Stimulated activated CD8-positive, alpha-beta memory T cell treated with anti-CD3 and anti-CD28 coated beads, Interleukin-15, amount 100 ng/mL, for 48 hours (primary cell): ENCODE results near the gene SFTPB.
"Not testable (repeated sequence)": the region's sequence is repeated elsewhere in the genome, so short reads cannot be mapped to it uniquely, and the experiment has no call there.

Source experiments
- DNase-seq, 2 donors: peaks; one replicate each; pipeline ENCODE4 v3.0.0-alpha.2; 2020; ENCODE audit warnings: low read depth in 2 of 2

SFTPB gene

DNA sequence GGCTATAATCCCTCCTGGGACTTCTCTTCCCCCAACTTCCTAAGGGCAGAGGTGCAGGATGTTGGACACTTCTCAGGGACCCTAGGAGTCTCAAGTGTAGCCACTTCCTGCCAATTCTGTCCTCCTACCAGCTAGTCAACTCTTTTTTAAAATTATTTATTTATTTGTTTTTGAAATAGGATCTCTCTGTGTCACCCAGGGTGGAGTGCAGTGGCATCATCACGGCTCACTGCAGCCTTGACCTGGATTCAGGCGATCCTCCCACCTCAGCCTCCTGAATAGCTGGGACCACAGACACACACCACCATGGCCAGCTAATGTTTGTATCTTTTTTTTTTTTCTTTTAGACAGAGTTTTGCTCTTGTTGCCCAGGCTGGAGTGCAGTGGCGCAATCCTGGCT is 11.5 kb downstream of the SFTPB start:
- DNase-seq: no peak

DNA sequence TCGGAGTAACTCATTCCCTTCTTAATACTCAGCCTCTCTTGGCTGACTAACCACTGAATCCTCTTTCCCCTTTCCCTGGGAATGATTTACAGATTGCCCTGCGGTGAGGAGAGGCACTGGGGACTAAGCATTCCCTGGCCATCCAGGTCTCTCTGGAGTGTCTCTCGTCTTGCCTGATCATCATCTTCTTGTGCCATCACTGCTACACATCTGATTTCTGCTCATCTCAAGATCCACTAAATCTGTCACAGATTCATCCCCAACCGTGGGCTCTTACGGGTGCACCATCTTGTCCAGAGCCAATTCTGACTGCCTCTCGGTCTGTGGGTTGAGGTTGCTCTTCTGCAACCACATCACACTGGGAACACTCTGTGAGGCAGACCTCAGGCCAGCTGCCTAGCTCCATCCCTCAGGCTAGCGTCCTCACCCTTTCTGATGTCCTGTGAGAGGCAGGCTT is 12.0 kb downstream of the SFTPB start:
- no peak for DNase-seq

DNA sequence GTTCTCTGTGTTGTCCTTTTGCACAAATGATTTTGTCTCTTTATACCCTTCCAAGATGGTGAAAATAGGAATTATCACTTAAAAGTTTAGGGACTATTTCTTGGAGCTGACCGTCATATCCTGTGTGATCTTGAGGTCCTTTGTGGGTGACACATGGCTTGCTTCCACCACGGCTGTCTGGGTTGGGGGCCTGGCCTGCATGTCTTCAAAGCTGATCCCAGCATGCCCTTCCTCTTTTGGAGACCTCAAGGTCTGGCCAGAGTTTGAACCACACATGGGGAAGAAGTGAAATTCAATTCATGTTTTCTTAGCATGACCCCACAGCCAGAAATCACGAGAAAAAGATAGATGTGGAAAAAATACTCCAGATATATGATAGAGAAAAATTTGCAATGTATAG is 14.0 kb downstream of the SFTPB start:
- no peak for DNase-seq

DNA sequence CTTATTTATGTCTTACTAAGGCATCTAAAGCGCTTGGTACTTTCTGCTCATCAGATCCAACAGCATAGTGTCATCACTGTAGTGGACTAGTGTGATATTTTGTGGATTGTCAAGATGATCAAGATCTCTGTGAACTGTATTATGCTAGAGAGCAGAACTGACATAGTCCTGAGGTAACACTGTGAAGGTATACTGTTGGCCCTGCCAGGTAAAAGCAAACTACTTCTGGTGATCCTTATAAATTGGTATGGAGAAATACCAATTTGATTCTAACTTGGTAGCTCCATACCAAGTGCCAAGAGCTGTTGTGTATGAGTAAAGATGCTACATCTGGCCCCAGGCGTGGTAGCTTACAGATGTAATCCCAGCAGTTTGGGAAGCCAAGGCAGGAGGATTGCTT is 15.9 kb downstream of the SFTPB start:
- no peak for DNase-seq

DNA sequence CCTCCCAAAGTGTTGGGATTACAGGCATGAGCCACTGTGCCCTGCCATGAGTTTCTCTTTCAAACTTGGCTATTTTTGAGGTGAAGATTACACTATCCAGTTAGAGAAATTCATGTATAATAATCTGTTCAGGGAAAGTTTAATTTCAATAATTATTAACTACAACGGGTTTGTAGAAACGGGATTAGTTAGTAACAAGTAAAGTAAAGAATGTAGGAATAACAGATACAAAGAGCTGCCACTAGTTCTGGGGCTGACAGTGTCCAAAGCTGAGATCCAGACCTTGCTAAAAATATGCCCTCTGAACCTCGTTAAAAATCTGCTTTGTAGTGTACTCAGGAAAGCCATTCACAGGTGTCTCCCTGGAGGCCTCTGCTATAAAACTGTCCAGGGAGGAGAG is 16.9 kb downstream of the SFTPB start:
- no peak for DNase-seq

DNA sequence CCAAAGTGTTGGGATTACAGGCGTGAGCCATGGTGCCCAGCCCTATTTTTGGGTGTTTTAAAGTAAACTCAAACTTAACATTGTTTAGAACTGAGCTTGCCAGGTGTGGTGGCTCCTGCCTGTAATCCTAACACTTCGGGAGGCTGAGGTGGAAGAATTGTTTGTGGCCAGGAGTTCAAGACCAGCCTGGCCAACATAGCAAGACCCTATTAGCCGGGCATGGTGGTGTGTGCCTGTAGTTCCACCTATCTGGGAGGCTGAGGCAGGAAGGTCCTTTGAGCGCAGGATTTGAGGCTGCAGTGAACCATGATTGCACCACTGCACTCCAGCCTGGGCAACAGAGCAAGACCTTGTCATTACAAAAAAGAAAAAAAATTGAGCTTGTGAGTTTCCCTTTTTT is 17.5 kb downstream of the SFTPB start:
- no peak for DNase-seq

DNA sequence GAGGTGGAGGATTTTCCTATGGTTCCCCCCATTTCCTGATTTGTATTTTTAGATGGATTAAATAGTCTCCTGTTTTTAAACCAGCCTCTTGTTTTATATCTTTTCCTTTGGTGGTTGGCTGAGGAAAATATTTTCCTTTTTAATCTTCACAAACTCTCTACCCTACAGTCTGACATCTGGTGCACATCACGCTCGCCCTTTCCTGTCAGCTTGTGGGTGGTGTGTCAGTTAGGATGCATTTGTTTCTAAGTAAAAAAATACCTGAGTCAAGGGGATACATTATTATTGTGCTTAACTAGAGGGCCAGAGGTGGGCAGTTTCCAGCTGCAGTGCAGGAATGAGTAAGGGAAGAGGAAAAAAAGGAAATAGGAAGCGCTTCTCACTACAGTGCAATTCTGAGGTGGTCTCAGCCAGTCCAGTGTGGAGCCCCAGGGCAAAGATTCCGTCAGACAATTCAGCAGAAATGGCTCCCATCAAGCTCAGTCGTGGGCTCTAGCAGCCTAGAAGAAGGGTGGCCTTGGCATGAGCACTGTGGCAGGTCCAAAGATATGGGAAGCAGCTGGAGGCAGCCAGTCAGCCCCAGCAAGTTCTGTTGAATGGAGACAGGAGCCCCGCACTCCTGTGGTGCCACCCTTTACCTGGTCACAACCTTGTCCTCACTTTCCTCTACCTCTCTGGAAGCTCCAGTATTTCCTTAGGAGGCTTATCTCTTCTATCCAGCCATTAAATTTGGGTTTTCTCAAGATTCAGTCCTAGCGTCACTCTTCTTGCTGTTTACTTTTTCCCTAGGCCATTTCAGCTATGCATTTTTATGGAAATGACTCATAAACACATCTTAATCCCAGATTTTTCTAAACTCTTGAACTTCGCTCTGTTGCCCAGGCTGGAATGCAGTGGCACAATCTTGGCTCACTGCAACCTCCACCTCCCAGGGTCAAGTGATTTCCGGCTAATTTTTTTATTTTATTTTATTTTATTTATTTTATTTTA is 18.5 kb downstream of the SFTPB start:
- no peak for DNase-seq

DNA sequence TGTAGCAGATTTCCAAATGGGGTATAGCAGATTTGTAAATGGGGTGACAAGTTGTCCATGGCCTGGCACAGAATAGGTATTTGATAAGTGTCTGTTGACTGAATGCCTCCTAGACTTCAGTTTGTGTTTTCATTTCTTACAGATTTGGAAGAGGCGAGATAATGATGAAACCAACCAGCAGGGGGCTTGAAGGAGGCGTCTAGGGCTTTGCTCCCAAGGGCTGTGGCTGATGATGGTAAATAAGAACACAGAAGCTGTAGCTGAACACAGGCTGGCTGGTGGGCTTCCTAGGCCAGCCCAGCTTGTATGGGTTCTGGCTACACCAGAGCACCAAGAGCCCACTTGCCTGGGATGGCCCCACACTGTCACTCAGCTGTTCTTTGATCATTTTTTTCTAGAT is 19.4 kb downstream of the SFTPB start:
- DNase-seq: no peak

DNA sequence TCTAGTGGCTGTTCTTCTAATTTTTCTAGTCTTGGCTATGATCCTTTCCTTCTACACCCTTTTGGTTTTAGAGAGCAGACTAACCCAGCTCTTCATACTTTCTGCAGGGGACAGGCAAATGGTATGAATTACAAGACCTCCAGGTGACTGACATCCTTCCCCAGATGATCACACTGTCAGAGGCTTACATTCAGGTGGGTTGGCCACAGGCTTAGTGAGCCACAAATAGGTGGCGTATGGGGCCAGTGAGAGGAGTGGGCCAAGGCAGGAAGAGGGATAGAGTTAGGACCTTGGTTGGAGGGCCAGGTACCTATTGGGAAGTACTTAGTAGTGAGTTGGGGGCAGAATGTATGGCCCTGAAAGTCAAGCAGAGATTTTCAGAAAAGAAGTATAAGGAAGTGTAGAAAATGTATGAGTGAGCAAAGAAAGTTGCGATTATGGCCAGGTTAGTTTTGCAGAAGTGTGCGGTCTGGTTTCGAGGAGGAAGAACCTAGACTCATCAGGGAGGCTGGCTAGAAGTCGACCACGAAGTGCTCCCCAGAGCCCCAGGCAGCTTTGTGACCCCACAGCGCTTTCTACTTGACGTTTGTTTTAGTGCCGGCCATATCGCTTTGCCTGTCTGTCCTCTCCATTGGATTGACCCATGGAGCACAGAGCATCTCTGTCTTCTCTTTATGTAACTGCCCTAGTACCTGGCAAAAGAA is 20.0 kb downstream of the SFTPB start:
- DNase-seq: no peak

DNA sequence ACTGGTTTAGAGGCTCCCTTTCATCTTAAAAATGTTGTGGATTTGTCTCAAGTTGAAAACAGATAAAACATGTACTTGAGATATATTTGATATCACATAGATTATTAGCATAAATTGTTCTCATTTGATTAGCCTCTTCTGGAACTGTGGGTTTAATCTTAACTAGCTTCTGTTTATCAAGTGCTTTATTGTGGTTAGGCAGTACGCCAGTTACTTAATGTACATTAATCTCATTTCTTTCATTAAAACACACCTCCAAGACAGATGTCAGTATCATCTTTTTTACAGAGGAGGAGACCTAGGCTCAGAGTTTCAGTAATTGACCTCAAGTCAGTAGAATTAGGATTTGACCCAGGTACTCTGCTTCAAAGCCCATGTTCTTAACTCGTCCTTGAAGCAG is 21.8 kb downstream of the SFTPB start:
- no peak for DNase-seq

DNA sequence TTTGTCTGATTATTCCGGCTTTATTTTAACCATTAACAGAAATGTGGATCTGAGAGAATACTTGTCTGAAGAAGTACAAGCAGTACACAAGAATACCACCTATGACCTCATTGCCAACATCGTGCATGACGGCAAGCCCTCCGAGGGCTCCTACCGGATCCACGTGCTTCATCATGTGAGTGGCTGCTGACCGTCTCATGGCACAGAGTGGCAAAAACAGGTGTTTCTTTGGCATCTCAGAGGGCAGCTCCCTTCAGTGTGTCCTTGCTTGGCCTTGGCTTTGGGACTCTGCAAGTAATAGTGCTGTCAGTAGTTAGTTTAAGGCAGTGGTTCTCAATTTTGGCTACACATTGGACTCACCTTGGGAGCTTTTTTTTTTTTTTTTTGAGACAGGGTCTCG is 23.1 kb downstream of the SFTPB start:
- no peak for DNase-seq

DNA sequence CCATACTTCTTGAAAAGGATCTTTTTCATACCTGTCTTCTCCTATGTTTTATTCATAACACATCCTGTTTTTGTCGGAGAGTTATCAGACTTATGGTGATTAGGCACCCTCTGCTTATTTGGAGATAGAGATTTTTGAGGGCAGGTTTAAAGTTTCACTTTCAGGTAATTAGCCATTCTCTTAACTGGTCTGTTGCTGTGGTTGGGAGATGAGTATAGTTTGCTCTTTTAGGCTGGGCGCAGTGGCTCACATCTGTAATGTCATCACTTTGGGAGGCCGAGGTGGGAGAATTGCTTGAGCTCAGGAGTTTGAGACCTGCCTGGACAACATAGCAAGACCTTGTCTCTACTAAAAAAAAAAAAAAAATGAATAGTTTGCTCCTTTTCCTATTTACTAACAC is 25.3 kb downstream of the SFTPB start:
- DNase-seq: peak; percentile 4 to 7

DNA sequence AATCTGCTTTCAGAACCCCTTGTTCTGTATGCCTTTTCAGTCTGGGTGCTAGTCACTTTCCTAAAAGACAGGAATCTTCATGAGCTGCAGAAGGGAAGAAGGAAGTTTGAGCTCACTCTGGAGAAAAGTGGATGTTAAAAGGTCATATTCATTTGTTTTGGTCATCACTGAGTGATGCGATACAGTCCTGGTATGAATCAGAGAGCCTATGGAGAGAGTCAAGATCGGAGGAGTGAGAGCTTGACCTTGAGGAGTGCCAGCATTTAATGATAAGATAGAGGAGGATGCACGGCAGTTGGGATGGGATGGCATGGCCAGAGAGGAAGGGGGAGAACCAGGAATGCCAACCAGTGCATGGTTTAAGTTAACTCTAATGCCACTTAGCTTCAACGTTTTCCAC is 32.4 kb downstream of the SFTPB start:
- no peak for DNase-seq

DNA sequence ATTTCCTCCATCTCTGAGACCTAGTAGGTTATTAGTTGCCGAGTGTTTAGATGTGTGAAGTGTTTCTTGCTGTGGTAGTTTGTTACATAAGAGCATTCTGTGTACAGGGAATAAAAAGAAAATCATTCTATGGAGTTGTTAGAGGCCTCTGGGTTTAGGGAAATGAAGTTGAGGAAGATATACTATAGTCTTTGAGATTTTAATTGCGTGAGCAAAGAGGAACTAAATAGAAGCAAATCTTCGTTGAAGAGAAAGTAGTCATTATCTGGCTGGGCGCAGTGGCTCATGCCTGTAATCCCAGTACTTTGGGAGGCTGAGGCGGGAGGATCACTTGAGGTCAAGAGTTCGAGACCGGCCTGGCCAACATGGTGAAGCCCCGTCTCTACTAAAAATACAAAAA is 33.0 kb downstream of the SFTPB start:
- no peak for DNase-seq

DNA sequence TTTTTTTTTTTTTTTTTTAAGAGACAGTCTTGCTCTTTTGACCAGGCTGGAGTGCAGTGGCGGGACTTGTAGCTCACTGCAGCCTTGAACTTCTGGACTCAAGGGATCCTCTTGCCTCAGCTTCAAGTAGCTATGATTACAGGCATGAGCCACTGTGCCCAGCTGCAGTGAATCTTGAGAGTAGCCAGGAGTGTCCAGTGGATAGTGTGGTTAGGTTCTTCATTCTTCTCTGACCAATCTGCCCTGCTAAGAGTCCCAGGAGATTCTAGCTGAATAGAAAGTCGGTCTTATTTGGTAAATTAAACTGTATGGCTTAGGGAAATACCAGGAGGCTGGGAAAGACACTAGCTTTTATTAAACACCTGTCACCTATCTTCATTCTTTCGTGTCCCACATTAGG is 36.7 kb downstream of the SFTPB start:
- DNase-seq: no peak

DNA sequence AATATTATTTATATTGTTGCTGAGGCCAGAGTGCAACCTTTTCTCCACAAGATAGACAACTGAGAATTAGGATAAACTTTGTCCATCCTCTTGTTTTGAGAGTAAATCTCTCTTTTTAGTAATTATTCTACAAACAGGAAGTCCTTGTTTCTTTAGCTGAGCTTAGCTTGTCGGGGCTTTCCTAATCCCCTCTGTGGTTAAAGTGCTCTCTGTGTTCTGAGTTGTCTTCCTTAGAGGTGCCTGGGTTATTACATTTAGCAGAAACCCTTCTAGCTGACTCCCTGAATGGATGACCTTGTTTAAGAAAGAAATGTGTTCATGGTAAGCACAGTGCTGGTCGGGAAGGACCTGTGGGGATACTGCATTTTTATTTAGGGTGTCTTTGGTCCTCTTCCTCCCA is 39.3 kb downstream of the SFTPB start:
- no peak for DNase-seq

DNA sequence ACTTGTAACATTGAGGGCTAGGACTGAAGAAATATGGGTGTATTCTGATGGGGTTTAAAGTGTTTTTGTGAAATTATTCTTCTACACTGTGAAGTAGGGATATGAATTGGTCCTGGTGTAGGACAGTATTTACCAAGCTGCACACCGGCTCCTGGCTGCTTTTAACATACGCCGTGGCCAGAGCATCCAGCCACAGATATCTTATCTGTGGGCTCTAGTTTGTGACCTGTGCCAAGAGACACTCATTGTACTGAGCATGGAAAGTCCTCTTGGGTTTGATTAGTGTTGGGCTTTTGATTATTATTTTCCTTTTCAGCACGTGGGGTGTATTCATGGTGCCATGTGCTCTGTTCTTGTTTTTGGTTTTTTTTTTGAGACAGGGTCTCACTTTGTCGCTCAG is 44.0 kb downstream of the SFTPB start:
- no peak for DNase-seq

DNA sequence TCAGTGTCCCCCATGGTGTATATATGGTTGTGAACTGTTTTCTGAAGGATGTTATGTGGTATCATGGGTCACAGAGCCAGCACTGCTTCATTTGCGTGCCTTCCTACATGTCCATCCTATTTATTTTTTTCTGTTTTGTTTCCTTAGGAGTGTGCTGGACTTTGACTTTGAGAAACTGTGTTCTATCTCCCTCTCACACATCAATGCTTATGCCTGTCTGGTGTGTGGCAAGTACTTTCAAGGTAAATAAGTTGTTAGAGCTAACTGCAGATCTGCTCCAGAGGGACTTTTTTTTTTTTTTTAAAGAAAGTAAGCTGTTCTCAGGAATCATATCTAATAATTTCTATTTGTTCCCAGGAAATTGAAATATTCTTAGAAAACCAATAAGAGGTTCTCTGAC is 46.7 kb downstream of the SFTPB start:
- DNase-seq: no peak

DNA sequence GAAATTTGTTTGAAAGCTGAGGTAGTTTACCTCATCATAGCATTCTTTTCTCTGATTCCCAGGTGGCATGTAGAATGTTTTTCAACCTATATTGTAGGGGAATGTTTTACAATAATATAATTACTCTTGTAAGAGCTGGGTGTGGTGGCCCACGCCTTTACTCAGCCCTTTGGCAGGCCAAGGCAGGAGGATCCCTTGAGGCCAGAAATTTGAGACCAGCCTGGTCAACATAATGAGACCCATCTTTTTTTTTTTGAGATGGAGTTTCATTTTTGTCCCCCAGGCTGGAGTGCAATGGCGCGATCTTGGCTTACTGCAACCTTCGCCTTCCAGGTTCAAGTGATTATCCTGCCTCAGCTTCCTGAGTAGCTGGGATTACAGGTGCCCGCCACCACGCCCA is 48.4 kb downstream of the SFTPB start:
- DNase-seq: no peak

DNA sequence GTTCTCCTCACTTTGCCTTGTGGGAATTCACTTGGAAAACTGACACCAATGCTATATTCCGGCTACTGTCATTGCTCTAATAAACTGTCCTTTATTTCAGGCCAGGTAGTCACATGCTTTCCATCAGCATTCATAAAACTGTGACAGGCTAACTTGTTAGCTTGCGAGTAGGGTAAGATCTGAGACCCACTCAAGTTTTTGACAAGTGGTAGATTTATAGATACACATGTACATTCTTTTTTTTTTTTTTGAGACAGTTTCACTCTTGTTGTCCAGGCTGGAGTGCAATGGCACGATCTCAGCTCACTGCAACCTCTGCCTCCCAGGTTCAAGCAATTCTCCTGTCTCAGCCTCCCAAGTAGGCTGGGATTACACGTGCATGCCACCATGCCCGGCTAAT is 50.3 kb downstream of the SFTPB start:
- not testable (repeated sequence) for DNase-seq

DNA sequence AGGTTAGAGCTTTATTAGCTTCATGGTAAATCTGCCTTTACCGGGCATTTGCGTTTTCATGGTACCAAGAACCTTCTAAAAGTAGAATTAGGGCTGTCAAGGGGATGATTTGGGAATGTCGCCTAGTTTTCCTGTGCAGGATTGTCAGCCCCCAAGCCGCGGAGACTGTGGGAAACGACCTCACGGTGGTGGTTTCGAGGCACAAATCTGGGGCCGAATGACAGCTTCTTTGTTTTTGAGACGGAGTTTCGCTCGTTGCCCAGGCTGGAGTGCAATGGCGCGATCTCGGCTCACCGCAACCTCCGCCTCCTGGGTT is 52.6 kb downstream of the SFTPB start:
- DNase-seq: no peak

DNA sequence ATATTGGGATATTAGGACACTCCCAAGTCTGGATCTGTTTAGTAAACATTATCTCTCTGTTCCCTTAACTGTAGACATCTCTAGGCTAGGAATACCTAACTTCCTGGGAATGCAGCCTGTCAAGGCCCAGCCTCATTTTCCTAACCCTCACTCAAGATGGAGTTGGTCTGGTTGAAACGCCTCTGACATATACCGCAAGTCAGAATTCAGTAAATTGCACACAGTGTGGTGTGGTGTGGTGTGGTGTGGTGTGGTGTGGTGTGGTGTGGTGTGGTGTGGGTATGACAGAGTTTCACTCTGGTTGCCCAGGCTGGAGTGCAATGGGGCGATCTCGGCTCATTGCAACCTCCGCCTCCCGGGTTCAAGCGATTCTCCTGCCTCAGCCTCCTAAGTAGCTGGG is 53.2 kb downstream of the SFTPB start:
- not testable (repeated sequence) for DNase-seq
